ENCODE data around the gene SLMAP.

SLMAP gene

DNA sequence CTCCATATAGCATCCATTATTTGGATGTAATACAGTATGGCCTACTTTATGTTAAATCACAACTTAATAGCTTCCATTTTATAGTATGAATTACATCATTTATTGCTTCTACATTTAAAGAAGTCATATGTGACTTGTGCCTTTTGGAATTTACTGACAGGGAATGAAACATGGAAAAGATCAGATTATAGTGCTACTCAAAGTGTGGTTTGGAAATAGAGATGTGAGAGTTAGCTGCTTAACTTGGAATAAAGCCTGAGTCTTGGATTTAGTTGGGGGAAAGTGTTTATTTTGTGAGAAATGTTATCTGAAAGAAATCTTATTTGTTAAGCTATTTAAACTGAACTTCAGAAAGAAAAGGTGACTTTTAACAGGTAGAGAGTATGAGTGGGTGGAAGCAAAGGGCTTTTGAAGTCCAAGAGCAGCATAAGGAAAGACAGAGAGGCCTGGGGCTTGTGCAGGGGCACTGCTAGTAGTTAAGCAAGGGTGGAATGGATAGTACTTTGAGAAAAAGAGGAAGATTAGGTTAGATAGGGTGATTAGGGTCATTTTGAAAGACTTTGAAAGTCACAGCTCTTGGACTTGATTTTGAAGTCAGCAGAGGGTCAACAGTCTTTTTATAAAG, 60.5 kb downstream of the SLMAP start:
- TF ChIP-seq, protein P1, sequence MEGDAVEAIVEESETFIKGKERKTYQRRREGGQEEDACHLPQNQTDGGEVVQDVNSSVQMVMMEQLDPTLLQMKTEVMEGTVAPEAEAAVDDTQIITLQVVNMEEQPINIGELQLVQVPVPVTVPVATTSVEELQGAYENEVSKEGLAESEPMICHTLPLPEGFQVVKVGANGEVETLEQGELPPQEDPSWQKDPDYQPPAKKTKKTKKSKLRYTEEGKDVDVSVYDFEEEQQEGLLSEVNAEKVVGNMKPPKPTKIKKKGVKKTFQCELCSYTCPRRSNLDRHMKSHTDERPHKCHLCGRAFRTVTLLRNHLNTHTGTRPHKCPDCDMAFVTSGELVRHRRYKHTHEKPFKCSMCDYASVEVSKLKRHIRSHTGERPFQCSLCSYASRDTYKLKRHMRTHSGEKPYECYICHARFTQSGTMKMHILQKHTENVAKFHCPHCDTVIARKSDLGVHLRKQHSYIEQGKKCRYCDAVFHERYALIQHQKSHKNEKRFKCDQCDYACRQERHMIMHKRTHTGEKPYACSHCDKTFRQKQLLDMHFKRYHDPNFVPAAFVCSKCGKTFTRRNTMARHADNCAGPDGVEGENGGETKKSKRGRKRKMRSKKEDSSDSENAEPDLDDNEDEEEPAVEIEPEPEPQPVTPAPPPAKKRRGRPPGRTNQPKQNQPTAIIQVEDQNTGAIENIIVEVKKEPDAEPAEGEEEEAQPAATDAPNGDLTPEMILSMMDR (IDR thresholded peaks at IDR 0.05; ENCODE audit: extremely low read depth, insufficient read depth, missing control alignments), result no peak
- in situ Hi-C loops (cut with MboI; ENCODE audit: low pct_unique_long_range_greater_than_20kb, low sequenced_read_pairs, unreplicated experiment), result no loop called here
- DNase-seq (ENCODE audit: low spot score), result no peak

DNA sequence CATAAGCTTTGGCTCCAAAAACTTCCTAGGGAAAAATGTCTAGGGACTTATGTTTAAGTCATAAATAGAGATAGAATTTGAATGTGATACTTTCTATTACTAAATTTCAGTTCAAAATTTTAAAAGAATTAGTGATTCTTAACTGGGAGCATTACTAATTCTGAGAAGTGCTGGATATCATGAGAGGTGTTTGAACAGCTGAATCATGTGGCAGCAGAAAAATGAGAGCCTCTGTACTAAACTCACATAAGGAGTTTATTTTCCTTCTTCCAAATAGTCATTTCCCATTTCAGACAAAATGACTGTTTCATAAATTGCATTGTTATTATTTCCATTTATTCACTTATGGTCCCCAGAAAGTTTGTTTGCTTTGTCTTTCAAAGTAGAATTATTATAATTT, 62.7 kb downstream of the SLMAP start:
- DNase-seq (ENCODE audit: low spot score), result no peak
- in situ Hi-C loops (cut with MboI; ENCODE audit: low pct_unique_long_range_greater_than_20kb, low sequenced_read_pairs, unreplicated experiment), result no loop called here
- TF ChIP-seq, protein P1 (IDR thresholded peaks at IDR 0.05; ENCODE audit: extremely low read depth, insufficient read depth, missing control alignments), result no peak

DNA sequence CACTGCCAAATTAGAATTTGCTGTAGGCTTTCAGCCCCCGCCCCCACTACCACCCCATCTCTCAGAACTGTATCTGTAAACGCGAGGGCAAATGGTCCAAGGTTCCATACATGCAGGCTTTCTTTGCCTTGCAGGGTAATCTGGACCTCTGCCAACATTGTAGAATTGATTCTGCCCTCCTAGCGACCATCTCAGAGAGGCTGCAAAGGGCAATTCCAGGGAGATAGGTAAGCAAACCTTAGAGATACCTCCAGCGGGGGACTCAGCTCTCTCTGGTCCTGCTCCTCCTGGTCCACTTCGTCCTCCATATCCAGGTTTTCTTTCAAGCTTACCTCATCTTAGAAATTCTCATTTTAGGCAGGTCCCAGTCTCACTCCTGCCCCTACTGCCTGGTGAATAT, 64.4 kb downstream of the SLMAP start:
- TF ChIP-seq, protein P1 (IDR thresholded peaks at IDR 0.05; ENCODE audit: extremely low read depth, insufficient read depth, missing control alignments), result no peak
- in situ Hi-C loops (cut with MboI; ENCODE audit: low pct_unique_long_range_greater_than_20kb, low sequenced_read_pairs, unreplicated experiment), result no loop called here
- no peak for DNase-seq (ENCODE audit: low spot score)

DNA sequence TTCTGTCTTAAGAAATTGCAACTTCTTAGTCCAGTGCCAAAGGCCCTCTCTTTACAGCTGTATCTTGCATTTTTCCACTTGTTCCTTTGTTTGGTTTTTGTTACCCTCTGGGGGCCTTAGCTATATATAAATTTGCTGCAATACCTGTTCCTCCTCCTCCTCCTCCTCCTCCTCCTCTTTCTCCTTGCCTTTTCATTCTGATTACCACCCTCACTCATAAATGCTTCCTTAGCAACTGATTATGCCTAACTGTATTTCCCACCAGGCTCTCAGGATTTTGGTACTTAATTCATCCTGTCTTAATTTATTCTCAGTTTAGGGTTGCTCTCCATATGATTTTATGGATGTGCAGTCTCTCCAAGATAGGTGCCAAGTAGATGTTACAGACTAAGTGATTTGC, 65.7 kb downstream of the SLMAP start:
- in situ Hi-C loops (cut with MboI; ENCODE audit: low pct_unique_long_range_greater_than_20kb, low sequenced_read_pairs, unreplicated experiment), result no loop called here
- DNase-seq (ENCODE audit: low spot score), result no peak
- TF ChIP-seq, protein P1 (IDR thresholded peaks at IDR 0.05; ENCODE audit: extremely low read depth, insufficient read depth, missing control alignments), result no peak

DNA sequence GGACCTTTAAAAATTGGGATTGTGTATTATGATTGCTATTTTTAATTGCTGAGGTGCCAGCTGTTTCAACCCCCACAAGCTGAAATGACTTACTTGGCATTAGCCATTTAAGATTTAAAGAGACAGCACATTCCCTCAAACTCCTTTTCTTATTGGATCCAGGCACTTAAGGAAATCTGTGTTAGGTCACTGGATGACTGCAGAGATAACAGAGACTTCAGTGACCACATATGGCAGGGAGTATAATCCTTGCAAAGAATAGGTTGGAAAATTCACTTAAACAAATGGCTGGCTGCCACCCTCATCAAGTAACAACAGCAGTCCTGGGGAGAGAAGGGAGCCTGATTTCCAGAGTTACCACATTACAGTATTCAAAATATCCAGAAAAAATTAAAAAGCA, 66.6 kb downstream of the SLMAP start:
- TF ChIP-seq, protein P1 (IDR thresholded peaks at IDR 0.05; ENCODE audit: extremely low read depth, insufficient read depth, missing control alignments), result no peak
- no peak for DNase-seq (ENCODE audit: low spot score)
- in situ Hi-C loops (cut with MboI; ENCODE audit: low pct_unique_long_range_greater_than_20kb, low sequenced_read_pairs, unreplicated experiment), result no loop called here

DNA sequence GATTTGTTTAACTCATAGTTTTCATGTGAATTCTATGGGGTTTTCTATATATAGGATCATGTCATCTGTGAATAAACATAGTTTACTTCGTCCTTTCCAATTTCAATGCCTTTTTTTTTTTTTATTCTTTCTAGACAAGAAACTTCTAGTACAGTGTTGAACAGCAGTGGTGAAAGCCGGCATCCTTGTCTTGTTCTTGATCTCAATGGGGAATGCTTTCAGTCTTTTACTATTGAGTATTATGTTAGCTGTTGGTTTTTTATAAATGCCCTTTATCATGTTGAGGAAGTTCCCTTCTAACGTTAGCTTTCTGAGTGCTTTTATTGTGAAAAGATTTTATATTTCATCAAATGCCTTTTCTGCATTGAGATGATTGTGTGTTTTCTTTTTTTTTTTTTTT, 69.0 kb downstream of the SLMAP start:
- TF ChIP-seq, protein P1 (IDR thresholded peaks at IDR 0.05; ENCODE audit: extremely low read depth, insufficient read depth, missing control alignments), result no peak
- no peak for DNase-seq (ENCODE audit: low spot score)
- in situ Hi-C loops (cut with MboI; ENCODE audit: low pct_unique_long_range_greater_than_20kb, low sequenced_read_pairs, unreplicated experiment), result no loop called here

All from GM13977 (cell line).